IPS DF 19.7 (cell line): ENCODE data around the gene BTBD19.

Source experiments
- DNase-seq: peaks from one replicate; pipeline ENCODE4 v3.0.0-alpha.2; 2013; ENCODE audit warnings: low read depth, low spot score

The BTBD19 gene

DNA sequence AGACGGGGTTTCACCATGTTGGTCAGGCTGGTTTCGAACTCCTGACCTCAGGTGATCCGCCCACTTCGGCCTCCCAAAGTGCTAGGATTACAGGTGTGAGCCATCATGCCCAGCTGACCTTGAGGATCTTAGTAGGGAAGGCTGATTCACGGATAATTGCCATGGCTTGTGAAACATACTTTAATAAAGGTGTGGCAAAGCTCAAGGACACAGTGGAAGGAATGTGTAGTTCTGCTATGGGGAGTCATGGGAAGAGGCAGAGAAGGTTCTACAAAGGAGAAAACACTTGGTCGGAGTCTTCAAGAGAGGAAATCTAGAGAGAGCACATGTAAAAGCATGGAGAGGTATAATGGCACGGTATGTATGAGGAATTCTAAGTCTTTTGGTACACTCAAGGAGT, 47.4 kb downstream of the BTBD19 start:
- no peak for DNase-seq

DNA sequence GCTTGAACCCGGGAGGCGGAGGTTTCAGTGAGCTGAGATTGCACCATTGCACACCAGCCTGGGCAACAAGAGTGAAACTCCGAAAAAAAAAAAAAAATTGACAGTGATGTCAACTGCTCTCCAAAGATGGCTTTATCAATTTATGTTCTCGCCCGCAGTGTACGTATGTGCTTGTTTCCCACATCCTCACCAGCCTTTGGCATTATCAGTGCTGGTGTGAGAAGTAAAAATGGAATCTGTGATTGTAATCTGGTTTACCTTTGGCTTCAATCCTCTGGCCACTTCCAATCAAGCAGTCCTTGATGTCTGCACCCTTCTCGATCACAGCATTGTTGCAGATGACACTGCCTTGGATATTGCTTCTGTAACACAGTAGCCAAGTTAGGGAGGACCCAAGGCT, 49.1 kb downstream of the BTBD19 start:
- DNase-seq = no peak

- DNase-seq = no peak
Measured at GRCh38 chr1:44860331-44860730, 52.0 kb downstream of the BTBD19 start.

GRCh38 chr1:44860891-44861425, 52.6 kb downstream of the BTBD19 start:
- no peak for DNase-seq

DNA sequence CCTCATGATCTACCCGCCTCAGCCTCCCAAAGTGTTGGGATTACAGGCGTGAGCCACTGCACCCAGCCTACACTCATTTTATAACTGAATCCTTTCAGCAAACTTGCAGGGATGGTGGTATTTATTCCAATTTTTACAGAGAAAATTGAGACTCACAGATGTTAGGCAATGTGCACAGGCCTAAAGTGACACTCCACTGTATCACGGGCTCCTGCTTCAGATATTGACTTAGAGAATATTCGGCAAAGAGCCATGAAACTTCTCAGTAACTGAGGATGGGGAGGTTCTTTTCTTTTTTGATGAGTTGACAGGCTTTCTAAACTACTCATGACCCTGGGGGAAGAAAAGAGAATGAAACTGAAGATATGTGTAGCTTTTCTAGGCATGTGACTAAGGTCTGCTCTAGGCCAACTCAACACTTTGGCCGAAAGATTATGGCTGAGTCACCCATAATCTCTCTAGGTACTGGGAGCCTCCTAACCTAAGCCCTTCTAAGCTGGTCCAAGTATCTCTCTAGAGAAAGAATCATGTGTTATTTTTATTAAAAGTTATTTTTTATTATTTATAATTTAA, 54.6 kb downstream of the BTBD19 start:
- DNase-seq = no peak
